GM12864 (cell line): ENCODE results near the gene OR14A16.

Source experiments
- DNase-seq: peaks from one replicate; pipeline ENCODE4 v3.0.0-alpha.2; 2011; ENCODE audit warnings: low read depth
- H3K4me3 ChIP-seq: 2 replicates; pipeline ENCODE4 v1.5.1; 2011; ENCODE audit warnings: mild to moderate bottlenecking, low read depth, low read length, control low read depth
- TF ChIP-seq, protein P1 (sequence below): IDR thresholded peaks from 2 replicates; pipeline ENCODE4 v1.5.1; 2011; ENCODE audit warnings: low read depth, mild to moderate bottlenecking, moderate library complexity, low read length, control low read depth, inconsistent platforms; ENCODE audit errors: missing control alignments

Gene OR14A16

GRCh38 chr1:247824023-247824422, at the start of gene OR14A16:
OR14A16 (minus strand) TSS chr1:247824119; CDS start chr1:247815729, 8,390 bp downstream.
- DNase-seq, result no peak
- H3K4me3 ChIP-seq, result no peak within 1 kb of the TSS
- TF ChIP-seq, protein P1, sequence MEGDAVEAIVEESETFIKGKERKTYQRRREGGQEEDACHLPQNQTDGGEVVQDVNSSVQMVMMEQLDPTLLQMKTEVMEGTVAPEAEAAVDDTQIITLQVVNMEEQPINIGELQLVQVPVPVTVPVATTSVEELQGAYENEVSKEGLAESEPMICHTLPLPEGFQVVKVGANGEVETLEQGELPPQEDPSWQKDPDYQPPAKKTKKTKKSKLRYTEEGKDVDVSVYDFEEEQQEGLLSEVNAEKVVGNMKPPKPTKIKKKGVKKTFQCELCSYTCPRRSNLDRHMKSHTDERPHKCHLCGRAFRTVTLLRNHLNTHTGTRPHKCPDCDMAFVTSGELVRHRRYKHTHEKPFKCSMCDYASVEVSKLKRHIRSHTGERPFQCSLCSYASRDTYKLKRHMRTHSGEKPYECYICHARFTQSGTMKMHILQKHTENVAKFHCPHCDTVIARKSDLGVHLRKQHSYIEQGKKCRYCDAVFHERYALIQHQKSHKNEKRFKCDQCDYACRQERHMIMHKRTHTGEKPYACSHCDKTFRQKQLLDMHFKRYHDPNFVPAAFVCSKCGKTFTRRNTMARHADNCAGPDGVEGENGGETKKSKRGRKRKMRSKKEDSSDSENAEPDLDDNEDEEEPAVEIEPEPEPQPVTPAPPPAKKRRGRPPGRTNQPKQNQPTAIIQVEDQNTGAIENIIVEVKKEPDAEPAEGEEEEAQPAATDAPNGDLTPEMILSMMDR, result no peak

DNA sequence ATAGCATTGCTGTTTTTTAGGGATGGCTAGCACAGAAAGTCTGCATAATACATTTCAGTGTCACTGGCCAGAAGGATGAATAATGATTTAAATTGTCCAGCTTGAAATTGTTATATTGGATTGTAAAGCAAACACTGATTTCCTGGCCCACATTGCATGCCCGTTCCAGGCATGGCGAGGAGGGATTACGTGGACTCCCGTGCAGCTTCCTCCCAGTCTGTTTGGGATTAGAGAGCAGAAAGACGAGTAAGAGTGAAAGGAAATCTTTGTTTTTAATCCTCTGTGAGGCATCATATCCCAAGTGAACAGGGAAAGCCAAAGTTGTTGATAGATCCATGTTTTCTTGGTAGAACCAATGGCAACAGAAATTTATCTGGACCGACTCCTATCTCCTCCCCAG, 41.5 kb upstream of the OR14A16 start:
- DNase-seq, result no peak
- no peak overlapping the region for H3K4me3 ChIP-seq
- TF ChIP-seq, protein P1, result no peak

GRCh38 chr1:247864644-247865043, 40.7 kb upstream of the OR14A16 start:
- TF ChIP-seq, protein P1, result no peak
- H3K4me3 ChIP-seq, result no peak overlapping the region
- no peak for DNase-seq

DNA sequence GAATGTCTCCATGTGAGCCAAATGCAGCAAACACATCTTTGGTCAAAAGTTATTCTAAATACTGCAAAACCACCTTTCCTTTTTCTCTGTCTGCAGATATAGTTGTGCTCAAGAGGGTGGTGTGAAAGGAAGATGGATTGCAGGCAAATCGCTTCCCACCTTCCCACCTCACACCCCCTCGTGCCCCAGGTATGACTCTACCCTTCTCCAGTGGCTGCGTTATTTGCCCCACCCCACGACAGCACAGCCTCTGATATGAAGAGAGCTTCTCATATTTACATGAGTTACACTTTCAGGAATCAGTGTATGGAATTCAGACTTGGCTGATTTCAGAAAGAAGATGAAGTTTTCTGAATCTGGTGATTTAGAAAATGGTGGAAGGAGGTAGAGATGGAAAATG, 38.8 kb upstream of the OR14A16 start:
- H3K4me3 ChIP-seq, result no peak overlapping the region
- TF ChIP-seq, protein P1, result no peak
- no peak for DNase-seq

DNA sequence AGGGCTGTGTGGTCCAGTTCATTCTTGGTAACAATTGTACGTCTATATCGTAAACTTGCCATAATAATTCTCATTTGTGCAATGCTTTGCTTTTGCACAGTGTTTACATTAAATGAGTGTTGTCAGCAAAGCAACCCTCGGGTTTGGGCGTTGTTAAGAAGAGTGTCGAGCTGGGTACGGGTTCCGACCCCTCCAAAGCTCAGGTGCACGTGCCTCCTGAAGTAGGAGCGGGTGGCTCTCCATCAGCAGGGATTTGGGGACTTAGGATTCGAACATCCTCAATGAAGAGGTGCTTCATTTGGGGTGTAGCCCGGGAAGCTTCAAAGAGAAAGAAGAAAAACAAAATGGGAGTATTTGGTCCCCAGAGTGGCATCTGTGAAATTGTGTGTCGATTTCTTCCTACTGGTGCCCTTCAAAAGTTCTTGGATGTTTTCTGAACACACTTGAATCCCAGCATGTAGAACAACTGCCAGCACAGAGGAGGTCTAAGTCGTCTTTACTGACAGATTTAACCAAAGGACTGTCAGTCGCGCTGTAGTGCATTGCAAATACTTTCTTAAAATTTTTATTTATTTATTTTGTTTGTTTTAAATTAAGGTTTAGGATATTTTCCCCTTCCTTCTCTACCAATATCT, 34.2 kb upstream of the OR14A16 start:
- TF ChIP-seq, protein P1, result no peak
- DNase-seq, result no peak
- H3K4me3 ChIP-seq, result no peak overlapping the region

GRCh38 chr1:247857069-247857984, 33.4 kb upstream of the OR14A16 start, which contains the start of gene TRIM58:
TRIM58 (plus strand) TSS chr1:247857187; CDS start chr1:247857247, 60 bp downstream.
- TF ChIP-seq, protein P1, result no peak
- no peak within 1 kb of the TSS for H3K4me3 ChIP-seq
- no peak for DNase-seq
